HL-60 (cell line): Measurements from ENCODE around the gene CES3.

ENCODE experiments used
- CTCF ChIP-seq: IDR thresholded peaks from one replicate; pipeline ENCODE4 v1.5.1; 2011; ENCODE audit warnings: low read length, control low read depth, inconsistent platforms; ENCODE audit not compliant: insufficient read depth
- POLR2AphosphoS5 ChIP-seq: IDR thresholded peaks from 2 replicates; pipeline ENCODE4 v1.6.1; 2012; ENCODE audit warnings: low read depth
- TF ChIP-seq, protein P1 (sequence below): IDR thresholded peaks from 2 replicates; pipeline ENCODE4 v1.6.1; 2012; ENCODE audit warnings: low read depth; ENCODE audit not compliant: insufficient replicate concordance

- TF ChIP-seq CTCF (no peak), POLR2AphosphoS5 (no peak)
- TF ChIP-seq, protein P1, sequence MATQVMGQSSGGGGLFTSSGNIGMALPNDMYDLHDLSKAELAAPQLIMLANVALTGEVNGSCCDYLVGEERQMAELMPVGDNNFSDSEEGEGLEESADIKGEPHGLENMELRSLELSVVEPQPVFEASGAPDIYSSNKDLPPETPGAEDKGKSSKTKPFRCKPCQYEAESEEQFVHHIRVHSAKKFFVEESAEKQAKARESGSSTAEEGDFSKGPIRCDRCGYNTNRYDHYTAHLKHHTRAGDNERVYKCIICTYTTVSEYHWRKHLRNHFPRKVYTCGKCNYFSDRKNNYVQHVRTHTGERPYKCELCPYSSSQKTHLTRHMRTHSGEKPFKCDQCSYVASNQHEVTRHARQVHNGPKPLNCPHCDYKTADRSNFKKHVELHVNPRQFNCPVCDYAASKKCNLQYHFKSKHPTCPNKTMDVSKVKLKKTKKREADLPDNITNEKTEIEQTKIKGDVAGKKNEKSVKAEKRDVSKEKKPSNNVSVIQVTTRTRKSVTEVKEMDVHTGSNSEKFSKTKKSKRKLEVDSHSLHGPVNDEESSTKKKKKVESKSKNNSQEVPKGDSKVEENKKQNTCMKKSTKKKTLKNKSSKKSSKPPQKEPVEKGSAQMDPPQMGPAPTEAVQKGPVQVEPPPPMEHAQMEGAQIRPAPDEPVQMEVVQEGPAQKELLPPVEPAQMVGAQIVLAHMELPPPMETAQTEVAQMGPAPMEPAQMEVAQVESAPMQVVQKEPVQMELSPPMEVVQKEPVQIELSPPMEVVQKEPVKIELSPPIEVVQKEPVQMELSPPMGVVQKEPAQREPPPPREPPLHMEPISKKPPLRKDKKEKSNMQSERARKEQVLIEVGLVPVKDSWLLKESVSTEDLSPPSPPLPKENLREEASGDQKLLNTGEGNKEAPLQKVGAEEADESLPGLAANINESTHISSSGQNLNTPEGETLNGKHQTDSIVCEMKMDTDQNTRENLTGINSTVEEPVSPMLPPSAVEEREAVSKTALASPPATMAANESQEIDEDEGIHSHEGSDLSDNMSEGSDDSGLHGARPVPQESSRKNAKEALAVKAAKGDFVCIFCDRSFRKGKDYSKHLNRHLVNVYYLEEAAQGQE = no peak
Observed at GRCh38 chr16:67001726-67002125, 40.7 kb downstream of the CES3 start.
